ENCODE results near the gene CALML3. TPM values are rescaled to one million over a fixed set of nuclear protein-coding genes. Genes with fewer than 3 reads are reported as not detected.

Gene CALML3
- total and polyA plus RNA-seq, 2 of the 8 experiments (the other 6 are each of a cell fraction or from before 2014, with no cell fraction given) = not detected

- Histone ChIP-seq H4K91ac (replicated peaks; ENCODE audit: insufficient read length, low read length) (no peak overlapping the region), H2BK20ac (ENCODE audit: low read length) (no peak overlapping the region), H2BK15ac (ENCODE audit: low read length) (no peak overlapping the region; the same call in 1 of the 2 replicates), H3K14ac (ENCODE audit: insufficient read length) (no peak overlapping the region), H3K79me2 (ENCODE audit: control insufficient read depth in 1 of 2, insufficient read depth in 2 of 2, low read length in 2 of 2) (no peaks in the 10 kb centered on the region), H3K4me2 (ENCODE audit: insufficient read depth in 1 of 2, low read depth in 2 of 2, low read length in 2 of 2) (no peak overlapping the region), H3K23me2 (ENCODE audit: low read depth, low read length) (no peaks in the 10 kb centered on the region), H2BK120ac (replicated peaks; ENCODE audit: low read depth, low read length) (no peak overlapping the region), H4K5ac (ENCODE audit: insufficient read length, low read depth, low read length) (no peak overlapping the region), H3K56ac (replicated peaks; ENCODE audit: insufficient read length, low read depth, low read length) (no peak overlapping the region), H3K27me3 (replicated peaks in 1 of 4; ENCODE audit: control insufficient read depth in 3 of 4, extremely low read depth in 1 of 4, insufficient read depth in 3 of 4, low read length in 3 of 4) (no peaks in the 10 kb centered on the region), H2AFZ (ENCODE audit: low read length) (no peak overlapping the region), H2BK5ac (ENCODE audit: low read depth, low read length) (no peak overlapping the region), H2AK5ac (ENCODE audit: low read depth, low read length) (no peak overlapping the region), H3K4me3 (ENCODE audit: extremely low read depth in 1 of 4, insufficient read depth in 2 of 4, low read depth in 3 of 4, low read length in 4 of 4) (no peak overlapping the region), H4K8ac (ENCODE audit: extremely low read depth, insufficient read depth, low read length) (peak overlapping the region; percentile 0; the same call in 1 of the 2 replicates), H2BK12ac (ENCODE audit: low read depth, low read length) (no peak overlapping the region), H3K4me1 (replicated peaks in 1 of 4; ENCODE audit: control insufficient read depth in 3 of 4, insufficient read depth in 4 of 4, low read length in 3 of 4) (peaks cover 0 to 4% (median 1%) of the 10 kb centered on the region in 4 experiments; a peak in 5 of 7 replicates), H3K36me3 (ENCODE audit: control insufficient read depth in 2 of 4, insufficient read depth in 4 of 4, low read length in 3 of 4) (no peaks in the 10 kb centered on the region), H3K23ac (ENCODE audit: insufficient read length) (no peak overlapping the region), H4K20me1 (replicated peaks in 1 of 2; ENCODE audit: control insufficient read depth in 1 of 2, insufficient read depth in 2 of 2, low read length in 2 of 2) (no peaks in the 10 kb centered on the region), H3K9ac (replicated peaks in 1 of 4; ENCODE audit: extremely low read depth in 1 of 4, low read depth in 3 of 4, low read length in 3 of 4) (no peak overlapping the region), H3K79me1 (ENCODE audit: low read depth, low read length) (no peaks in the 10 kb centered on the region), H3K9me3 (ENCODE audit: insufficient read depth in 2 of 2, low read depth in 1 of 2, low read length in 1 of 2) (no peaks in the 10 kb centered on the region), H3K4ac (replicated peaks; ENCODE audit: insufficient read length, low read depth, low read length) (no peak overlapping the region), H3K27ac (ENCODE audit: low read depth, low read length) (no peak overlapping the region), H3K18ac (ENCODE audit: extremely low read depth, low read length) (no peak overlapping the region)
- FAIRE-seq (no peak), DNase-seq (ENCODE audit: low read depth in 1 of 2, low spot score in 2 of 2) (no peak)
- 91% methylated on average over 11 of the region's 13 CpGs; no CpG with 5 or more reads in 1 of the 2 experiments for WGBS, 2 experiments (ENCODE audit: extremely low coverage in 1 of 2, insufficient coverage in 1 of 2, insufficient read length in 1 of 2, insufficient replicate concordance in 2 of 2, low coverage in 1 of 2, low lambda C conversion rate in 2 of 2, missing lambda C conversion rate in 1 of 2)
- POLR2A ChIA-PET (ENCODE audit: partially characterized antibody) = no interaction called here
- CTCF ChIA-PET (ENCODE audit: partially characterized antibody) = interaction anchor here (0.9 to 1.4 kb wide), 2 partner anchors 10 to 120 kb away, joined by 3 to 4 read pairs; no protein-coding TSS in a partner anchor
- TF ChIP-seq PHF8 (conservative IDR thresholded peaks at IDR 0.05; ENCODE audit: low read depth, low read length) (no peak), ATF3 (IDR thresholded peaks at IDR 0.05; ENCODE audit: insufficient read depth, low read depth, low read length) (no peak), SRF (IDR thresholded peaks at IDR 0.05; ENCODE audit: low read depth, low read length) (no peak), MAFK (IDR thresholded peaks at IDR 0.05; ENCODE audit: low read depth, low read length) (no peak), BCL11A (IDR thresholded peaks at IDR 0.05; ENCODE audit: low read depth in 2 of 2, low read length in 2 of 2) (no peak), EP300 (IDR thresholded peaks at IDR 0.05; ENCODE audit: borderline replicate concordance in 1 of 2, low read depth in 2 of 2, low read length in 2 of 2) (no peak), E2F6 (IDR thresholded peaks at IDR 0.05) (no peak), JUND (IDR thresholded peaks at IDR 0.05; ENCODE audit: low read length) (no peak), CEBPB (IDR thresholded peaks at IDR 0.05; ENCODE audit: low read depth, low read length) (no peak), ZNF274 (IDR thresholded peaks at IDR 0.05; ENCODE audit: borderline replicate concordance, extremely low read depth, low read length) (no peak)
Observed at GRCh38 chr10:5561704-5562645, 37.2 kb downstream of the CALML3 start.

Data from H1 (cell line).